HEK293 (cell line): ENCODE measurements around the gene VAV2.

Experiments used
- CTCF ChIA-PET: fragments of 350-600 bp; formaldehyde crosslinking; extraction: SDS; loops from one replicate; lab custom pipeline; 2021; ENCODE audit warnings: antibody characterized with exemption; lab: Yijun Ruan, JAX
- POLR2A ChIA-PET: fragments of 300-600 bp; formaldehyde crosslinking; extraction: SDS; loops from one replicate; lab custom pipeline; 2020; ENCODE audit warnings: antibody characterized with exemption, inconsistent platforms; lab: Yijun Ruan, JAX
- H3K27ac ChIP-seq: fragments of 200-500 bp; sonication (Bioruptor generic); 2 replicates; pipeline ENCODE4 v1.5.1; 2014; ENCODE audit warnings: low read depth, low read length, control low read depth, inconsistent platforms; ENCODE audit errors: extremely low read depth
- H3K36me3 ChIP-seq, 2 experiments: fragments of 200-500 bp in 1 of 2; sonication (Bioruptor generic) in 1 of 2; 1 replicate in 1 of 2; 2 replicates in 1 of 2; pipeline ENCODE4 v1.5.1; 2014 to 2017; ENCODE audit warnings: inconsistent platforms in 2 of 2, low read length in 2 of 2; ENCODE audit not compliant: control insufficient read depth in 2 of 2, insufficient read depth in 1 of 2
- H3K4me1 ChIP-seq: fragments of 200-500 bp; sonication (Bioruptor generic); 2 replicates; pipeline ENCODE4 v1.5.1; 2014; ENCODE audit warnings: mild to moderate bottlenecking, low read length, inconsistent platforms; ENCODE audit not compliant: control insufficient read depth, insufficient read depth
- H3K4me3 ChIP-seq: 2 replicates; pipeline ENCODE4 v1.5.1; 2011; ENCODE audit warnings: low read depth, mild to moderate bottlenecking, control low read depth, low read length, moderate library complexity
- H3K9me3 ChIP-seq: fragments of 200-500 bp; sonication (Bioruptor generic); 2 replicates; pipeline ENCODE4 v1.5.1; 2014; ENCODE audit warnings: low read depth, low read length, inconsistent platforms; ENCODE audit not compliant: control insufficient read depth, insufficient read depth
- IKZF3 ChIP-seq: fragments of 450-650 bp; IDR thresholded peaks from 2 replicates; pipeline ENCODE4 v1.5.0; 2018; ENCODE audit warnings: missing biosample characterization, mild to moderate bottlenecking, missing genetic modification characterization, moderate library complexity
- KLF1 ChIP-seq: fragments of 450-650 bp; formaldehyde crosslinking; IDR thresholded peaks from 2 replicates; pipeline ENCODE4 v1.5.1; 2016; ENCODE audit warnings: missing biosample characterization, missing genetic modification characterization
- KLF9 ChIP-seq: fragments of 450-650 bp; formaldehyde crosslinking; IDR thresholded peaks from 2 replicates; pipeline ENCODE4 v1.5.1; 2016; ENCODE audit warnings: missing biosample characterization, missing genetic modification characterization, low read depth
- PRDM1 ChIP-seq: fragments of 450-650 bp; formaldehyde crosslinking; IDR thresholded peaks from 2 replicates; pipeline ENCODE4; 2016; ENCODE audit warnings: missing biosample characterization, missing genetic modification characterization
- REPIN1 ChIP-seq: fragments of 450-650 bp; formaldehyde crosslinking; IDR thresholded peaks from 2 replicates; pipeline ENCODE4 v1.5.1; 2017; ENCODE audit warnings: missing biosample characterization, missing genetic modification characterization, low read depth
- WT1 ChIP-seq: fragments of 450-650 bp; formaldehyde crosslinking; IDR thresholded peaks from 2 replicates; pipeline ENCODE4 v1.5.1; 2016; ENCODE audit warnings: missing biosample characterization, missing genetic modification characterization
- ZFP37 ChIP-seq: fragments of 450-650 bp; formaldehyde crosslinking; IDR thresholded peaks from 2 replicates; pipeline ENCODE4 v1.5.1; 2016; ENCODE audit warnings: missing biosample characterization, missing genetic modification characterization
- ZNF23 ChIP-seq: fragments of 450-650 bp; formaldehyde crosslinking; IDR thresholded peaks from 2 replicates; pipeline ENCODE4 v1.5.1; 2016; ENCODE audit warnings: missing biosample characterization, missing genetic modification characterization, borderline replicate concordance
- ZNF366 ChIP-seq: fragments of 450-650 bp; formaldehyde crosslinking; conservative IDR thresholded peaks from 2 replicates; pipeline ENCODE4 v1.5.1; 2016; ENCODE audit warnings: missing biosample characterization, missing genetic modification characterization
- ZNF571 ChIP-seq: fragments of 450-650 bp; formaldehyde crosslinking; IDR thresholded peaks from 2 replicates; pipeline ENCODE4 v1.5.0; 2017; ENCODE audit warnings: missing biosample characterization, missing genetic modification characterization
- ZNF585B ChIP-seq: fragments of 450-650 bp; formaldehyde crosslinking; IDR thresholded peaks from 2 replicates; pipeline ENCODE4 v1.5.1; 2016; ENCODE audit warnings: missing biosample characterization, missing genetic modification characterization
- ZNF677 ChIP-seq: fragments of 450-650 bp; IDR thresholded peaks from 2 replicates; pipeline ENCODE4 v1.5.0; 2018; ENCODE audit warnings: missing biosample characterization, mild to moderate bottlenecking, missing genetic modification characterization, moderate library complexity
- TF ChIP-seq, protein P1 (sequence below): fragments of 450-650 bp; formaldehyde crosslinking; IDR thresholded peaks from 2 replicates; pipeline ENCODE4 v1.5.1; 2016; ENCODE audit warnings: missing biosample characterization, missing genetic modification characterization
- TF ChIP-seq, protein P2 (sequence below): fragments of 450-650 bp; formaldehyde crosslinking; IDR thresholded peaks from 2 replicates; pipeline ENCODE4 v1.5.1; 2016; ENCODE audit warnings: missing biosample characterization, missing genetic modification characterization, borderline replicate concordance
- TF ChIP-seq, protein P3 (sequence below): fragments of 450-650 bp; formaldehyde crosslinking; IDR thresholded peaks from 2 replicates; pipeline ENCODE4 v1.5.1; 2016; ENCODE audit warnings: missing biosample characterization, missing genetic modification characterization
- TF ChIP-seq, protein P4 (sequence below): fragments of 450-650 bp; formaldehyde crosslinking; IDR thresholded peaks from 2 replicates; pipeline ENCODE4 v1.5.1; 2016; ENCODE audit warnings: missing biosample characterization, missing genetic modification characterization
- TF ChIP-seq, protein P5 (sequence below): fragments of 450-650 bp; formaldehyde crosslinking; IDR thresholded peaks from 2 replicates; pipeline ENCODE4 v1.5.1; 2016; ENCODE audit warnings: missing biosample characterization, missing genetic modification characterization, low read depth

Gene VAV2

DNA sequence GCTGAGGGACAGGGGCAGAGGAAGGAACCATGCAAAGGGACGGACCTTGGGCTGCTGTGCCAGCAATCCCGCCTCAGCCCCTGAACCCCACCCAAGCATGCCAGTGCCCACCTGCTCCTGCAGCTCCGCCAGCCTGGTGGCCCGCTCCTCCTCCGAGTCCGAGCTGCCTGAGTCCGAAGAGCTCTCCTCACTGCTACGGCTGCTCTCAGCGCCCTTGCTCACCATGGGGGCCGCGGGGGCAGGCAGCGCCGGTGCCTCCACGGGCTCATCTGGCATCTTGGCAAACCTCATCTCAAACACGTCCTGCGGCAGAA, 49.5 kb upstream of the VAV2 start (continued):
- TF ChIP-seq, protein P1, sequence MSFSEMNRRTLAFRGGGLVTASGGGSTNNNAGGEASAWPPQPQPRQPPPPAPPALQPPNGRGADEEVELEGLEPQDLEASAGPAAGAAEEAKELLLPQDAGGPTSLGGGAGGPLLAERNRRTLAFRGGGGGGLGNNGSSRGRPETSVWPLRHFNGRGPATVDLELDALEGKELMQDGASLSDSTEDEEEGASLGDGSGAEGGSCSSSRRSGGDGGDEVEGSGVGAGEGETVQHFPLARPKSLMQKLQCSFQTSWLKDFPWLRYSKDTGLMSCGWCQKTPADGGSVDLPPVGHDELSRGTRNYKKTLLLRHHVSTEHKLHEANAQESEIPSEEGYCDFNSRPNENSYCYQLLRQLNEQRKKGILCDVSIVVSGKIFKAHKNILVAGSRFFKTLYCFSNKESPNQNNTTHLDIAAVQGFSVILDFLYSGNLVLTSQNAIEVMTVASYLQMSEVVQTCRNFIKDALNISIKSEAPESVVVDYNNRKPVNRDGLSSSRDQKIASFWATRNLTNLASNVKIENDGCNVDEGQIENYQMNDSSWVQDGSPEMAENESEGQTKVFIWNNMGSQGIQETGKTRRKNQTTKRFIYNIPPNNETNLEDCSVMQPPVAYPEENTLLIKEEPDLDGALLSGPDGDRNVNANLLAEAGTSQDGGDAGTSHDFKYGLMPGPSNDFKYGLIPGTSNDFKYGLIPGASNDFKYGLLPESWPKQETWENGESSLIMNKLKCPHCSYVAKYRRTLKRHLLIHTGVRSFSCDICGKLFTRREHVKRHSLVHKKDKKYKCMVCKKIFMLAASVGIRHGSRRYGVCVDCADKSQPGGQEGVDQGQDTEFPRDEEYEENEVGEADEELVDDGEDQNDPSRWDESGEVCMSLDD = no peak
- no peak for TF ChIP-seq WT1 (tag by site-specific recombination)
- no peak for TF ChIP-seq ZNF585B (tag by site-specific recombination)
- TF ChIP-seq, protein P2, sequence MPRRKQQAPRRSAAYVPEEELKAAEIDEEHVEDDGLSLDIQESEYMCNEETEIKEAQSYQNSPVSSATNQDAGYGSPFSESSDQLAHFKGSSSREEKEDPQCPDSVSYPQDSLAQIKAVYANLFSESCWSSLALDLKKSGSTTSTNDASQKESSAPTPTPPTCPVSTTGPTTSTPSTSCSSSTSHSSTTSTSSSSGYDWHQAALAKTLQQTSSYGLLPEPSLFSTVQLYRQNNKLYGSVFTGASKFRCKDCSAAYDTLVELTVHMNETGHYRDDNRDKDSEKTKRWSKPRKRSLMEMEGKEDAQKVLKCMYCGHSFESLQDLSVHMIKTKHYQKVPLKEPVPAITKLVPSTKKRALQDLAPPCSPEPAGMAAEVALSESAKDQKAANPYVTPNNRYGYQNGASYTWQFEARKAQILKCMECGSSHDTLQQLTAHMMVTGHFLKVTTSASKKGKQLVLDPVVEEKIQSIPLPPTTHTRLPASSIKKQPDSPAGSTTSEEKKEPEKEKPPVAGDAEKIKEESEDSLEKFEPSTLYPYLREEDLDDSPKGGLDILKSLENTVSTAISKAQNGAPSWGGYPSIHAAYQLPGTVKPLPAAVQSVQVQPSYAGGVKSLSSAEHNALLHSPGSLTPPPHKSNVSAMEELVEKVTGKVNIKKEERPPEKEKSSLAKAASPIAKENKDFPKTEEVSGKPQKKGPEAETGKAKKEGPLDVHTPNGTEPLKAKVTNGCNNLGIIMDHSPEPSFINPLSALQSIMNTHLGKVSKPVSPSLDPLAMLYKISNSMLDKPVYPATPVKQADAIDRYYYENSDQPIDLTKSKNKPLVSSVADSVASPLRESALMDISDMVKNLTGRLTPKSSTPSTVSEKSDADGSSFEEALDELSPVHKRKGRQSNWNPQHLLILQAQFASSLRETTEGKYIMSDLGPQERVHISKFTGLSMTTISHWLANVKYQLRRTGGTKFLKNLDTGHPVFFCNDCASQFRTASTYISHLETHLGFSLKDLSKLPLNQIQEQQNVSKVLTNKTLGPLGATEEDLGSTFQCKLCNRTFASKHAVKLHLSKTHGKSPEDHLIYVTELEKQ (tag by site-specific recombination) = no peak
- TF ChIP-seq ZNF571 (tag by site-specific recombination) = no peak
- TF ChIP-seq REPIN1 (tag by site-specific recombination) = no peak

DNA sequence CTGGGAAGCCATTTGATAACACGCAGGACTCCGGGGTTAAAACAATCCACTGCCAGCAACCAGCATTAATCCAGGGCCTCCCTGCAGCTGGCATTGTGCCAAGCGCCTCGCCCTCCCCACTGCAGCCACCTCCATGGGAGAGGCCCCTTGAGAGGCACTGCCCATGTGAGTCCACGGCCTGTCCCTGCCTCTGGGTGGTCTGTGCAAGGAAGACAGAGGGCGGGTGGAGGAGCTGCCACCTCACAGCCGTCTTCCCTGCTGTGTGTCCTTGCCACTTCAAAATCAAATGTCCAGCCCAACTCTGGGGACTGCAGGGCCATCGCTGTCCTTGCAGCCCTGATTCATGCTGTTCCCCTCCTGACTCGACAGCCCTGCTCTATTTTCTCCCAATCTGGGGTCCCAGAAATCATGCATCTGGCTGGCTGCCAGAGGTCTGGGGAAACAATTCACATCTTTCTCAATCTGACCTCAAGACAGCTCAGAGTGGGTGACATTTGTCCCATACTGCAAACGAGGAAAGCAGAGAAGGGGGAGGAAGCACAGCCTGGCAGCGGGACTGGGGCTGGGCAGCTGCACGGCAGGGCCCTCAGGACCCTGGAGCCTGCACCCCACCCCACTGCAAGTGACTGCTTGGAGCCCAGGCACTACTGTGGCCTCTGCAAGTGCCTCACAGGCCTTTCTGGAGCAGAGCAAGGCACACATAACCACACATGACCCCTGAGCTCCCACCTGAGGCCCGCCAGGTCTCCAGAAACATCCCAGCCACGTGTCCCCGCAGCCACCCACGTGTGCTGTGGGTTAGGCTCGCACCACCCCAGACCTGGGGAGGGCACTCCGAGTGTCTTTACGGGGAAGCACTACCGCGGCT, 48.9 kb upstream of the VAV2 start:
- TF ChIP-seq, protein P3, sequence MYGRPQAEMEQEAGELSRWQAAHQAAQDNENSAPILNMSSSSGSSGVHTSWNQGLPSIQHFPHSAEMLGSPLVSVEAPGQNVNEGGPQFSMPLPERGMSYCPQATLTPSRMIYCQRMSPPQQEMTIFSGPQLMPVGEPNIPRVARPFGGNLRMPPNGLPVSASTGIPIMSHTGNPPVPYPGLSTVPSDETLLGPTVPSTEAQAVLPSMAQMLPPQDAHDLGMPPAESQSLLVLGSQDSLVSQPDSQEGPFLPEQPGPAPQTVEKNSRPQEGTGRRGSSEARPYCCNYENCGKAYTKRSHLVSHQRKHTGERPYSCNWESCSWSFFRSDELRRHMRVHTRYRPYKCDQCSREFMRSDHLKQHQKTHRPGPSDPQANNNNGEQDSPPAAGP (tag by site-specific recombination) = peak; percentile 57; the same call in 1 of the 2 replicates
- peak; percentile 62 for TF ChIP-seq KLF1 (tag by site-specific recombination)
- TF ChIP-seq ZNF677 (tag by site-specific recombination) = no peak
- no peaks in the 10 kb centered on the region for H3K4me1 ChIP-seq
- no peak overlapping the region for H3K27ac ChIP-seq
- POLR2A ChIA-PET = no interaction called here
- H3K9me3 ChIP-seq = no peaks in the 10 kb centered on the region
- H3K36me3 ChIP-seq = peaks cover 31 to 88% of the 10 kb centered on the region in 2 experiments
- H3K4me3 ChIP-seq = no peak overlapping the region
- CTCF ChIA-PET = interaction anchor here (1.0 to 1.3 kb wide), 2 partner anchors 46 to 130 kb away, joined by 3 read pairs; no protein-coding TSS in a partner anchor

DNA sequence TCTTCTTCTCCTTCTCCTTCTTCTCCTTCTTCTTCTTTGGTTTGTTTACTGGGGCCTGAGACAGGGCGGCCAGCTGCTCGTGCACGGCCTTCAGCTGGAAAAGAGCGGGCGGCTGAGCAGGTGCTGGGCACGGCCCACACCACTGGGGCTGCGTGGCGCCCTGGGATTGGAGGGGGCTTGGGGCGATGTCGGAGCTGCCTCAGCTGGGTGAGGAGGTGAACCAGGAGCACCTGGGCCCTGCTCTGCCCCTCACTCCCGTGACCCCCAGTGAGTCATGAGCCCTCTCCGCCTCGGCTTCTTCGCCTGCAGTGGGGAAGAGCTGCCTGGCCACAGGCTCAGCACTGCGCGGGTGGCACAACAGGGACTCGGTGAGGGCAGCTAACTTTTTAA, 48.0 kb upstream of the VAV2 start:
- TF ChIP-seq ZNF366 (tag by site-specific recombination) (no peak), IKZF3 (tag by site-specific recombination) (no peak), PRDM1 (tag by site-specific recombination) (no peak), ZFP37 (tag by site-specific recombination) (no peak), ZNF23 (tag by site-specific recombination) (no peak), KLF9 (no peak)
- TF ChIP-seq, protein P4, sequence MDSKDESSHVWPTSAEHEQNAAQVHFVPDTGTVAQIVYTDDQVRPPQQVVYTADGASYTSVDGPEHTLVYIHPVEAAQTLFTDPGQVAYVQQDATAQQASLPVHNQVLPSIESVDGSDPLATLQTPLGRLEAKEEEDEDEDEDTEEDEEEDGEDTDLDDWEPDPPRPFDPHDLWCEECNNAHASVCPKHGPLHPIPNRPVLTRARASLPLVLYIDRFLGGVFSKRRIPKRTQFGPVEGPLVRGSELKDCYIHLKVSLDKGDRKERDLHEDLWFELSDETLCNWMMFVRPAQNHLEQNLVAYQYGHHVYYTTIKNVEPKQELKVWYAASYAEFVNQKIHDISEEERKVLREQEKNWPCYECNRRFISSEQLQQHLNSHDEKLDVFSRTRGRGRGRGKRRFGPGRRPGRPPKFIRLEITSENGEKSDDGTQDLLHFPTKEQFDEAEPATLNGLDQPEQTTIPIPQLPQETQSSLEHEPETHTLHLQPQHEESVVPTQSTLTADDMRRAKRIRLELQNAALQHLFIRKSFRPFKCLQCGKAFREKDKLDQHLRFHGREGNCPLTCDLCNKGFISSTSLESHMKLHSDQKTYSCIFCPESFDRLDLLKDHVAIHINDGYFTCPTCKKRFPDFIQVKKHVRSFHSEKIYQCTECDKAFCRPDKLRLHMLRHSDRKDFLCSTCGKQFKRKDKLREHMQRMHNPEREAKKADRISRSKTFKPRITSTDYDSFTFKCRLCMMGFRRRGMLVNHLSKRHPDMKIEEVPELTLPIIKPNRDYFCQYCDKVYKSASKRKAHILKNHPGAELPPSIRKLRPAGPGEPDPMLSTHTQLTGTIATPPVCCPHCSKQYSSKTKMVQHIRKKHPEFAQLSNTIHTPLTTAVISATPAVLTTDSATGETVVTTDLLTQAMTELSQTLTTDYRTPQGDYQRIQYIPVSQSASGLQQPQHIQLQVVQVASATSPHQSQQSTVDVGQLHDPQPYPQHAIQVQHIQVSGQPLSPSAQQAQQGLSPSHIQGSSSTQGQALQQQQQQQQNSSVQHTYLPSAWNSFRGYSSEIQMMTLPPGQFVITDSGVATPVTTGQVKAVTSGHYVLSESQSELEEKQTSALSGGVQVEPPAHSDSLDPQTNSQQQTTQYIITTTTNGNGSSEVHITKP (tag by site-specific recombination) = no peak
- TF ChIP-seq, protein P5, sequence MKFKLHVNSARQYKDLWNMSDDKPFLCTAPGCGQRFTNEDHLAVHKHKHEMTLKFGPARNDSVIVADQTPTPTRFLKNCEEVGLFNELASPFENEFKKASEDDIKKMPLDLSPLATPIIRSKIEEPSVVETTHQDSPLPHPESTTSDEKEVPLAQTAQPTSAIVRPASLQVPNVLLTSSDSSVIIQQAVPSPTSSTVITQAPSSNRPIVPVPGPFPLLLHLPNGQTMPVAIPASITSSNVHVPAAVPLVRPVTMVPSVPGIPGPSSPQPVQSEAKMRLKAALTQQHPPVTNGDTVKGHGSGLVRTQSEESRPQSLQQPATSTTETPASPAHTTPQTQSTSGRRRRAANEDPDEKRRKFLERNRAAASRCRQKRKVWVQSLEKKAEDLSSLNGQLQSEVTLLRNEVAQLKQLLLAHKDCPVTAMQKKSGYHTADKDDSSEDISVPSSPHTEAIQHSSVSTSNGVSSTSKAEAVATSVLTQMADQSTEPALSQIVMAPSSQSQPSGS (tag by site-specific recombination) = no peak
- Histone ChIP-seq H3K36me3 (peaks cover 31 to 88% of the 10 kb centered on the region in 2 experiments), H3K4me3 (no peak overlapping the region), H3K9me3 (no peaks in the 10 kb centered on the region), H3K27ac (no peak overlapping the region), H3K4me1 (no peaks in the 10 kb centered on the region)
- CTCF ChIA-PET = interaction anchor here (0.7 to 1.3 kb wide), 2 partner anchors 45 to 94 kb away, joined by 3 to 4 read pairs; no protein-coding TSS in a partner anchor
- POLR2A ChIA-PET = no interaction called here
